EH (cell line): ENCODE measurements around the gene NR3C1.

ENCODE experiments used
- DNase-seq: peaks from one replicate; pipeline ENCODE4 v3.0.0-alpha.2; 2015; ENCODE audit warnings: low read depth

NR3C1 gene

GRCh38 chr5:143403593-143404415 is at the start of gene NR3C1:
Gene NR3C1 (minus strand): TSS chr5:143403686. CDS start chr5:143400839, 2,847 bp downstream.
- peak; percentile 86 for DNase-seq

DNA sequence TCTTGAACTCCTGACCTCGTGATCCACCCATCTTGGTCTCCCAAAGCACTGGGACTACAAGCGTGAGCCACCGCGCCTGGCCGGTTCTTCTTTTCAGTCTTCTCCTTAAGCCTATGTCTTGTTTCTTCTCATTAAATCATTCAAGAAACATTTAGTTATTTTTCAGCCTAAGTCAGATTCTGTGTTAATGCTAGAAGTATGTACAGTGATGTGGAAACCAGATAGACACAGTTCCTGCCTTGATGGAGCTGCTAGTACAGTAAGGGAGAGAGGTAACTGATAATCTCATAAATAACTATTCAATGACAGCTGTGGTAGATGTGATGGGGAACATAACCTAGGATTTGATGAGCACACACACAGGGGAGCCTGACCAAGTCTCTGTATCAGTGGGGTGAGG is 46.3 kb upstream of the NR3C1 start:
- peak; percentile 33 for DNase-seq

GRCh38 chr5:143448518-143448917 is 45.0 kb upstream of the NR3C1 start:
- no peak for DNase-seq

DNA sequence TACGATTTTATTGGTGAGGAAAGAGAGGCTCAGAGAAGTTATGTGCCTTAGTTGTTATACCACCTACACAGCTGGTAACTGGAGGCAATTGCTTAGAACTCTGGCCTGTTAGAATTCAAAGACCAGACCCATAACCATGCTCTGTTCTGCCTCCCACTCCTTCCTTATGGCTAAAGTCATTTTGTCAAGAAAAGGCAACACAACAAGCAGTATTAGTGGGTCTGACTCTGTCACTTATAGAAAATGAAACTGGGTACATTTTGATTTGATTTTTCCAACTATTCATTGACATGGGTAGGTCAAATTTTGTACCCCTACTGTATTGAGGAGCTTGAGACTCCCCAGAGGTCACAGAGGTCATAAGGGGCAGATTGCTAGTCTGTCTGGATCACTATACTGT is 44.5 kb upstream of the NR3C1 start:
- no peak for DNase-seq

- DNase-seq, result no peak
Measured at GRCh38 chr5:143446535-143447226, 43.2 kb upstream of the NR3C1 start.

- DNase-seq, result peak; percentile 25
Measured at GRCh38 chr5:143445776-143446175, 42.3 kb upstream of the NR3C1 start.

GRCh38 chr5:143443330-143443729 is 39.8 kb upstream of the NR3C1 start:
- DNase-seq, result no peak

DNA sequence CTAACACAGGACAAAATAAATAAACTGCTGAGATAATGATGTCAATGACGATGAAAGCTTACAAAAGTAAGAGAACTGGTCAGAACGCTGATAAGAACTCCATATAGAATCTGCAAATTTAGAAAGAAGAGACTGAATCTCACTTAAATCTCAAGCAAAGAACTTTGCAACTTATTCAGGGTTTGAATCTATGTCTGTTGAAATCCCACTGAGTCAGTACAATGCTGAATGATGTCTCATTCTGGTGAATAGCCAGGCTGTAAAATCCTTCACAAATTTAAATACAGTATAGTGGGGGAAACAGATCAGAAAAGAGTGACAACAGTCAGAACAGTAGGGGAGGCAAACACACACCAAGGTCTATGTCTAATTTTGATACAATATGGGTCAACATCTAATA is 38.9 kb upstream of the NR3C1 start:
- peak; percentile 63 for DNase-seq

- DNase-seq, result peak; percentile 37
Measured at GRCh38 chr5:143440448-143441115, 37.1 kb upstream of the NR3C1 start.

- peak; percentile 32 for DNase-seq
Measured at GRCh38 chr5:143437666-143438273, 34.3 kb upstream of the NR3C1 start.

DNA sequence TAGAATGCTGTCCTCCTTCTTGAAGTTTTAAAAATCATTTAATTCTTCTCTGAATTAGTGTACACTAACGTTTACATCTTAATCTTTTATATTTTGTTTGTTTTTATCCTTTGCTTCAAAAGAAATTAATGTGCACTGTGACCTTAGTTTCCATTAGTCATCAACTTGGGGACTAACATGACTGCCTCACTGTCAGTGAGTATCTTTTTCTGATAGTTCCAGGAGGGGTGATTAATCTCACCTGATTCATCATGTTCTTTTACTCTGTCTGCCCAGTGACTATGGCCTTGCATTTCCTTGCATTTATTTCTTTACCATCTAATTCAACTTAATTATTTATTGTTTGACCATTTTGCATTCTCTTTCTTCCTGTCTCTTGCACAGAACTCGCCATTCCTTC is 33.4 kb upstream of the NR3C1 start:
- no peak for DNase-seq

GRCh38 chr5:143435210-143435657 is 31.7 kb upstream of the NR3C1 start:
- peak; percentile 29 for DNase-seq

DNA sequence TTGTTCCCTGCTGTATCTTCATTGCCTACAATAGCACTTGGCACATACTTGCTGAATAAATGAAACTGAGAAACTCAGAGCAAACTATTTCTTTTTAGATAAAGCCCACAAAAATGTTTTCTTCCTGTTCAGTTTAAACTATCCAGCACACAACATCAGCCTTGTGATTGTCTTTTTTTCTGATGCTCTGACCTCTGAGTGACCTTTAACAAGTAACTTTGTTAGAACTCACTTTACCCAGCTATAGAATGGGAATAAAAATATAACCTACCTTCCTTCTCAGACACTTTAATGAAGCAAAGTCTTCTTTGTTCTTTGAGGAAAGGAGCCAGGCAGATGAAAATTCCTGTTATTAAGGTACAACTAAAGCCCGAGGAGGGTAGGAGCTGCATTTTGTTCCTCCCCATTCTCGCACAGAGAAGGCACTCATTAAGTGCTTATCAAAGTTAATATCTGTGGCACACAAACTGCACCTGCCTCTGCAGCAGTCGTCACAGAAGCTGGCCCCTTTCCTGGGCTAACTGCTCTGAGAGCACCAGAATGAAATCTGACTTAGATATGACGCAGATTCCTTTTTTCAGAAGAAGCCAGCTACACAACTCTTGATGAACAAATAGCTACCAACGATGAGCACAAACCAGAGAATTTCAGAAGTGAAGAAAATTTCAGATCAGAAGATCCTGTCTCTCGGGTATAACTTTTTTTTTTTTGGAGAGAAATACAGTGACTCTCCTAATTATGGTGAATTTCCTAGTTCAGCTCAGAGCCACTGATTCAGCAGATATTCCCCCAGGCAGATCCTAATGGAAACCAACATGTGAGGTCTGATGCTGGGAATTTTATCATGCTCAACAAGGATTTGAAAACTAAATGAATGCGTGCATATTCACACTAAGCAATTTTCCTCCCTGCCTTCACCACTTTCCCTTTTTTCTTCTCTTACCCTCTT is 31.0 kb upstream of the NR3C1 start:
- peak; percentile 24 for DNase-seq

GRCh38 chr5:143433670-143434069 is 30.2 kb upstream of the NR3C1 start:
- DNase-seq, result no peak

DNA sequence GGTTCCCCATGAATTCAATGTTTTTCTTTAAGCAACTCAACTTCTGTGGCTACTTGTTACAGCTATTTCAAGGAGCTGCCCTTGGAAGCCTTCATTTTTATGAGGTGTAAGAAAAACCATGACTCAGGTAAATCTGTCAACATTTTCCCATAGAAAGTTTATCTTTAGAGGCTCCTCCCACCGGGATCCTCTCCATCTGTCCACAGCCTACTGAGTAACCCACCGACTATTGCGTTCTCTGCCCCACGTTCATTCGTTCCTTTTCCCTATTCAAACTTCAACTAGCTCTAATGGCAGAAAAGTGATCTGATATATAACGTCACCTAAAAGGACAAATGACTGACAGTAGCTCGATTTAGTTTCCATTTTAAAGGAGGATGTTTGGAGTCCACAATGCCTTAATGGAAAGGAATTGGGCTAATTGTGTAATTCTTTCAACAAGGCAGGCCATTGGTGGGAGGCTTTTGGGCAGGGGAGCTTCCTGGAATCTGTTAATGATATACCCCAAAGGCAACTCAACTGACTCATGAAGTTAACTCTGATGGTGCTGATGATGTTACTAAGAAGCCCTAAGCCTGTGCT is 29.3 kb upstream of the NR3C1 start:
- DNase-seq, result peak; percentile 84

DNA sequence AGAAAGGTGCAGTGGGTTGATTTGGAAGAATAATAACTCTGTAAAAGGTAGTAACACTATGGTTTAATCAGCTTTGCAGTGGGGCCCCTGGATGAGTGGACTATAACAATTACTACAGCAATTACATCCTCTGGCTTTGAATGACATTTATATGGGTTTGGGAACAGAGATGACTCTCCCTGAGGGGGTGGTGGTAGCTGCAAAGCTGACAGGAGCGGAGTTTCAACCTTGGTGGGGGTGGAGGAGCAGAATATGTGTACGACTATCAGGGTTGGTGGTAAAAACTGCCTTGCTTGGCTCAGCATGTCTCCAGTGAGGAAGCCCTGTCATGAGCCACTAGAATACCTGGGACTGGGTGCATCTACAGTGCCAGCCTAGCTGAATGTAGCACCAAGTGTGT is 28.3 kb upstream of the NR3C1 start:
- DNase-seq, result peak; percentile 31

GRCh38 chr5:143428738-143429420 is 25.4 kb upstream of the NR3C1 start:
- DNase-seq, result no peak

GRCh38 chr5:143428155-143428554 is 24.7 kb upstream of the NR3C1 start:
- DNase-seq, result no peak

- no peak for DNase-seq
Measured at GRCh38 chr5:143427122-143427735, 23.7 kb upstream of the NR3C1 start.
